Activated B cell treated with CpG ODN at 0.5 μM for 24 hours (primary cell): ENCODE measurements around the gene FOSL1. TPM values are rescaled to one million over a fixed set of nuclear protein-coding genes. Genes with fewer than 3 reads are reported as not detected.

ENCODE experiments used
- ATAC-seq: fragments of 200-7000 bp; cut with Tn5 transposase; one replicate; pipeline ENCODE4 v1.10.0; 2021; ENCODE audit warnings: low read depth, mild to moderate bottlenecking, moderate library complexity
- CTCF ChIA-PET: fragments of 350-600 bp; sonication (Branson Sonifier 250); formaldehyde crosslinking; loops from one replicate; lab custom pipeline; 2021; ENCODE audit warnings: antibody characterized with exemption; lab: Charles Lee
- POLR2A ChIA-PET: fragments of 350-600 bp; sonication (Branson Sonifier 250); formaldehyde crosslinking; loops from one replicate; lab custom pipeline; 2021; ENCODE audit warnings: antibody characterized with exemption; lab: Charles Lee
- DNase-seq: peaks from one replicate; pipeline ENCODE4 v3.0.0; 2022
- H3K27ac Mint-ChIP-seq: one replicate; pipeline ENCODE4 v1.8.0; 2020; ENCODE audit warnings: mixed read lengths
- H3K27me3 Mint-ChIP-seq: one replicate; pipeline ENCODE4 v1.8.0; 2021; ENCODE audit warnings: mixed read lengths
- H3K36me3 Mint-ChIP-seq: one replicate; pipeline ENCODE4 v1.8.0; 2021; ENCODE audit warnings: low read depth, mixed read lengths
- H3K4me1 Mint-ChIP-seq: one replicate; pipeline ENCODE4 v1.8.0; 2021; ENCODE audit warnings: mixed read lengths
- H3K4me3 Mint-ChIP-seq: one replicate; pipeline ENCODE4 v1.8.0; 2020; ENCODE audit warnings: mild to moderate bottlenecking, mixed read lengths
- H3K9me3 Mint-ChIP-seq: one replicate; pipeline ENCODE4 v1.8.0; 2020; ENCODE audit warnings: mixed read lengths
- CTCF ChIP-seq: fragments of 200-600 bp; IDR thresholded peaks from one replicate; pipeline ENCODE4 v1.8.0; 2022; ENCODE audit warnings: antibody characterized with exemption, mild to moderate bottlenecking
- intact Hi-C: fragments of 100-400 bp; cut with micrococcal nuclease; formaldehyde crosslinking; loops from one replicate; pipeline ENCODE4 v1.15.1; 2024
- total RNA-seq: library from RNA; stranded (reverse); gene quantifications from 2 replicates; pipeline ENCODE4 v1.2.3, GENCODE V29; 2022

FOSL1 gene
- total RNA-seq, 1 donor from 2014 or later = 1.4 TPM

GRCh38 chr11:65880027-65880426 is 20.2 kb downstream of the FOSL1 start:
- Mint-ChIP-seq H3K9me3 (no peaks in the 10 kb centered on the region), H3K36me3 (peaks cover 27% of the 10 kb centered on the region), H3K4me3 (no peak overlapping the region), H3K4me1 (peaks cover 23% of the 10 kb centered on the region), H3K27ac (no peak overlapping the region), H3K27me3 (no peaks in the 10 kb centered on the region)
- CTCF ChIA-PET = no interaction called here
- no peak for TF ChIP-seq CTCF
- POLR2A ChIA-PET = interaction anchor here (1.1 kb wide), 1 partner anchor 21 kb away, joined by 4 read pairs; no protein-coding TSS in a partner anchor
- DNase-seq = no peak
- ATAC-seq = no peak
- intact Hi-C loops = loop anchor here (10.0 kb wide), 1 partner anchor 255 kb away; no protein-coding TSS in a partner anchor

GRCh38 chr11:65879617-65880016 is 20.6 kb downstream of the FOSL1 start, which contains the start of gene CTSW:
CTSW (plus strand) TSS chr11:65879837; CDS start chr11:65879855, 18 bp downstream.
- no peak for TF ChIP-seq CTCF
- H3K36me3 Mint-ChIP-seq = peaks cover 25% of the 10 kb centered on the region
- peak; percentile 8 for ATAC-seq
- H3K4me3 Mint-ChIP-seq = no peak within 1 kb of the TSS
- H3K9me3 Mint-ChIP-seq = no peaks in the 10 kb centered on the region
- ChIA-PET POLR2A (interaction anchor here (1.1 kb wide), 1 partner anchor 21 kb away, joined by 4 read pairs; no protein-coding TSS in a partner anchor), CTCF (interaction anchor here (1.2 kb wide), 1 partner anchor 20 kb away, joined by 4 read pairs; no protein-coding TSS in a partner anchor)
- no peaks in the 10 kb centered on the region for H3K27me3 Mint-ChIP-seq
- intact Hi-C loops = loop anchor here (10.0 kb wide), 1 partner anchor 255 kb away; no protein-coding TSS in a partner anchor
- H3K27ac Mint-ChIP-seq = no peak within 1 kb of the TSS
- H3K4me1 Mint-ChIP-seq = peaks cover 19% of the 10 kb centered on the region
- DNase-seq = no peak

GRCh38 chr11:65873318-65874156 is 26.7 kb downstream of the FOSL1 start:
- H3K4me3 Mint-ChIP-seq = peak overlapping the region; percentile 90
- peaks cover 20% of the 10 kb centered on the region for H3K4me1 Mint-ChIP-seq
- TF ChIP-seq CTCF = no peak

GRCh38 chr11:65872586-65873317 is 27.4 kb downstream of the FOSL1 start, which contains the start of gene EFEMP2:
EFEMP2 (minus strand) TSS chr11:65872800; CDS start chr11:65872354, 446 bp downstream.
- DNase-seq (no peak), ATAC-seq (no peak)
- no peak for TF ChIP-seq CTCF
- peaks cover 20% of the 10 kb centered on the region for H3K4me1 Mint-ChIP-seq
- CTCF ChIA-PET = interaction anchor here (1.2 to 2.1 kb wide), 4 partner anchors 12 to 17 kb away, joined by 3 to 25 read pairs (median 15); partner anchors contain the start of genes CCDC85B, FIBP and MUS81
- intact Hi-C loops = loop anchor here (2.0 kb wide), 2 partner anchors 14 to 16 kb away; partner anchors contain the start of genes CFL1 and FIBP
- H3K4me3 Mint-ChIP-seq = peak within 1 kb of the TSS; percentile 90
- H3K27me3 Mint-ChIP-seq = peaks cover 5% of the 10 kb centered on the region
- H3K36me3 Mint-ChIP-seq = no peaks in the 10 kb centered on the region
- H3K9me3 Mint-ChIP-seq = no peaks in the 10 kb centered on the region
- POLR2A ChIA-PET = interaction anchor here (1.0 to 5.2 kb wide), 12 partner anchors 11 to 258 kb away, joined by 3 to 113 read pairs (median 6); partner anchors contain the start of genes C11orf68, CCDC85B, CFL1 and FIBP
- peak within 1 kb of the TSS; percentile 88 for H3K27ac Mint-ChIP-seq

More at GRCh38 chr11:65873318-65874156, 26.7 kb downstream of the FOSL1 start:
- peaks cover 5% of the 10 kb centered on the region for H3K27me3 Mint-ChIP-seq
- ATAC-seq (peak; percentile 95), DNase-seq (peak; percentile 99)
- intact Hi-C loops = loop anchor here (2.0 kb wide), 2 partner anchors 15 kb away; partner anchors contain the start of genes CFL1 and FIBP
- POLR2A ChIA-PET = interaction anchor here (0.5 to 2.2 kb wide), 19 partner anchors 12 to 1094 kb away, joined by 3 to 47 read pairs (median 6); partner anchors contain the start of genes C11orf68, CCDC85B, CFL1 and FIBP
- no peaks in the 10 kb centered on the region for H3K36me3 Mint-ChIP-seq
- peak overlapping the region; percentile 88 for H3K27ac Mint-ChIP-seq
- no peaks in the 10 kb centered on the region for H3K9me3 Mint-ChIP-seq
- CTCF ChIA-PET = interaction anchor here (1.1 to 2.1 kb wide), 4 partner anchors 11 to 438 kb away, joined by 3 to 25 read pairs (median 15); partner anchors contain the start of genes CCDC85B, FIBP and MUS81
